T-helper 9 cell (primary cell): ENCODE data around the gene NRGN.
A peak's percentile ranks its signal among the peaks of the same experiment; 100 is the strongest.

ENCODE experiments used
- DNase-seq: peaks from one replicate; pipeline ENCODE4 v3.0.0-alpha.2; 2020

The NRGN gene

DNA sequence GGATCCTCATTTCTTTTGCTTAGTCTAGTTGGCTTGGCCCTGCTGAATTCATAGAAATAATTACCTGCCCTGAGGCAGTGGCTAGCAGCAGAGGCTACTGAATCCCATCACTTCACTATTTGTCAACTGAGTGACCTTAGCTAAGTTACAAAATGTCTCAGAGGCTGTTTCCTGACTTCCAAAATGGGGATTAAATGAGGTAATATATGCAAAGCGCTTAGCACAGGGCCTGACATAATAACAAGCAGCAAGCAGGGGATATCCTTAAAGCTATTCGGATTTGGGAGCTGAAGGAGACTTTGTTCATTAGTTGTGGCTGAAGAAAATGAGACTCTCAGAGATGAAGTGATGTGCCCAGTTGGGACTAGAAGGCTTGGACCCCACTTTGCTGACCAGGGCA is 2.8 kb downstream of the NRGN start:
- no peak for DNase-seq

DNA sequence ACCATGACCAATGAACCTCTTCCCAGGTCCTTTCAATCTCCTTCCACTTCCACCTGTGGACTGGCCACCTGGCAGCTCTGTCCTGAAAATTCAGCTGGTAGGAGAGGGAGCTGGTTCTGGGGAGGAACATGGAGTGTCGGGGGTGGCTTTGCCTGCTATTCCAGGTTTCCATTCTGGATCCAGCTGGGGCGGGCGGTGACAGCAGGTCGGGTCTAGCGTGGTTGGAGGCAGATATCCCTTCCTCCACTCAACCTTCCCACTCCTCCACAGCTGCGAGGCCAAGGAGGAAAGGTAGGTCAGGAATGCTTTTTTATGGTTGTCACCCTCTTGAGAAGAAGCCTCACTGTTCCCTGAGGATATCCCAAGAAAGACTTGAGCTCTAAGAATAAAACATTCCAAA is 3.3 kb downstream of the NRGN start:
- no peak for DNase-seq

DNA sequence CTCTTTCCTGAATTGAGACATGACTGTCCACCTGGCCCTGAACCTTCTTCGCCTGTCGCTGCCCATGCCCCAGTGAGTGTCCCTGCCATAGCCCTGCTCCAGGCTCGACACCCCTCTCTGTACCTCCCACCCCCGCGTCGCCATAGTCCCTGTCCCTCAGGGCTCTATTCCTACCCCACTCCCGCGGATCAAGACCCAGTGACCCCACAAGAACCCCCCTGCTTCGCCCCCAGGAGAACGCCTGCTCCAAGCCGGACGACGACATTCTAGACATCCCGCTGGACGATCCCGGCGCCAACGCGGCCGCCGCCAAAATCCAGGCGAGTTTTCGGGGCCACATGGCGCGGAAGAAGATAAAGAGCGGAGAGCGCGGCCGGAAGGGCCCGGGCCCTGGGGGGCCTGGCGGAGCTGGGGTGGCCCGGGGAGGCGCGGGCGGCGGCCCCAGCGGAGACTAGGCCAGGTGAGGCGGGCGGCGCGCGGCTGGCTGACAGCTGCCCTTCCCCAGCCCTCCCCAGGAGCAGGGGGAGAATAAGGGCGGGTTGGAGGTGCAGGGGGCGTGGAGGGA is 5.6 kb downstream of the NRGN start:
- no peak for DNase-seq

DNA sequence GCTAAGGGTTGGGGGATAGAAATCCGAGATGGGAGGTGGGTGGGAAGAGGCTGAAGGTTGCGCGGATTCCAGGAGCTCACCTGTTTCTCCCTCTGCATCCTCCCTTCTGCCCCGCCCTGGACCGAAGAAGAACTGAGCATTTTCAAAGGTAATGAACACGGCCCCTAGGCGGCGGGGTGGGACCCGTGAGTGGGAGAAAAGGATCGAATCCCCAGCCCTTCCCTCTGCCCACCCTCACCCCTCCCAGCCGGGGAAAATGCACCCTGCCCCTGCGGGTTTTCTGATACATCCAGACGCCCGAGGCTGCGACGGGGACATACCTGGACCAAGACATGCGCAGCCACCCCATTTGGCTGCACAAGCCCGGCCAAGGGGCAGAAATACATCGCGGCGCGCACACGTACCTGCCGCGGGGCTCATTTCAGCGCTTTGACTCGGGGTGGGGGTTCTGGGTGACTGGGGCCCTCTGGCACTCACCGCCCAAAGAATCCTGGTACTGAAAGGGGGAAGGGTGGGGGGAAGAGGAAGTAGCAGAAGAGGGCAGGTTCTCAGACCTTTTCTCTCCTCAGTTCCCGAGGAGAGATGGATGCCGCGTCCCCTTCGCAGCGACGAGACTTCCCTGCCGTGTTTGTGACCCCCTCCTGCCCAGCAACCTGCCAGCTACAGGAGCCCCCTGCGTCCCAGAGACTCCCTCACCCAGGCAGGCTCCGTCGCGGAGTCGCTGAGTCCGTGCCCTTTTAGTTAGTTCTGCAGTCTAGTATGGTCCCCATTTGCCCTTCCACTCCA is 6.3 kb downstream of the NRGN start:
- DNase-seq: no peak

DNA sequence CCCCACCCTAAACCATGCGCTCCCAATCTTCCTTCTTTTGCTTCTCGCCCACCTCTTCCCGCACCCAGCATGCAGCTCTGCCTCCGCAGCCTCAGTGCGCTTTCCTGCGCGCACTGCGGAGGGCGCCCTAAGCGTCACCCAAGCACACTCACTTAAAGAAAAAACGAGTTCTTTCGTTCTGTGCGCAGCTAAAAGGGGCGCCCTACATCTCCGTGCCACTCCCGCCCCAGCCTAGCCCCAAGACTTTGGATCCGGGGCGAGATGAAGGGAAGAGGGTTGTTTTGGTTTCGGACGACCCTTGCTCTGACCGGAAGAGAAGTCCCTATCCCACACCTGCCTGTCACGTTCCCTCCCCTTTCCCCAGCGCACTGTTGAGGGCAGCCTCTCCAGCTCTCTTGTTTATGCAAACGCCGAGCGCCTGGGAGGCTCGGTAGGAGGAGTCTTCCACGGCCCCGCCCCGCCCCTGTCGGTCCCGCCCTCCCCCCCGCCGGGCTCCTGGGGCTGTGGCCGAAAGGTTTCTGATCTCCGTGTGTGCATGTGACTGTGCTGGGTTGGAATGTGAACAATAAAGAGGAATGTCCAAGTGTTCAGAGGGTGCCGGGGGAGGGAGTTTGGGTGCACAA is 7.0 kb downstream of the NRGN start:
- peak; percentile 71 for DNase-seq

DNA sequence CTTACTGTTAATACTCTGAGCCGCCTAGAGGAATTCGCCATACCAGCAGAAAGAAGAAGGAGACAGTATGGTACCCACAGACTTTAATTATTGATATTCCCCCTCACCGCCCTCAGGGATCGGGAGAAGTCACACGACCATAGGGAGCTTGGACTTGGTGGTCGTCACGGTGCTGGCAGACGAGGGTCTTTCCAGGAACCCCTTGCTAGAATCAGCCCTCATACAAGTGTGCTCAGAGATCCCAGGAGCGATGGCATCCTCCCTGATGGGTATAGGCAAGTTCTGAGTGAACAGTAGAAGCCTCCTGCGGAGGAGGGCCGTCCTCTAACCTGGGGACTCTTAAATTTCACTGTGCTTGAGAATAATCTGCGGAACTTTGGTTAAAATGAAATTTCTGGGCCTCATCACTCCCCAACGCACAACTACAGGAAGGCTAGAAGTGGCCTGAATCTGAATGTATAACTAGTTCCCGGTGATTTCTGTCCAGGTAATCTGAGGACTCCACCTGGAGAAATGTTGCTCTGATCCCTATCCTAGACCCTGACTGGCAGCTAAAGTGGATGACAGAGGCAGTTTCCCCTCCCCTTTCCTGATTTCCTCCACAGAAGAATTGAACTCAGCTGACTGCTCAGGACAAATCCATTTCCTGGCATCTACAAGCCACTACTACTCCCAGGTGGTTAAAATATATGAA is 7.8 kb downstream of the NRGN start:
- DNase-seq: no peak

DNA sequence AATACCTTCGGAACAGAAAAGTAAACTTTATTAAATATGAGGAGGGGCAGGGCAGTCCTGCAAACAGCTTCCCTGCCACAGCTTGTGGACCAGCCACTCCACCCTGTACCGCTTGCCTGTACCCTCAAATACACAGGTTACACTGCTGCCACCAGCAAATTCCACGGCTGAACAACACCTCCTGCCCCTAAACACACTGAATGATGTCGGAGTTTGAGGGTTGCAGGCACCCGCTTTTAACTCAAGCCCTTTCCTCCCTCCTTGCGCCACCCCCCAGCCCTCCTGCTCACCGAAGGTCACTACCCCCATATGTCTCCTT is 8.3 kb downstream of the NRGN start:
- DNase-seq: no peak

DNA sequence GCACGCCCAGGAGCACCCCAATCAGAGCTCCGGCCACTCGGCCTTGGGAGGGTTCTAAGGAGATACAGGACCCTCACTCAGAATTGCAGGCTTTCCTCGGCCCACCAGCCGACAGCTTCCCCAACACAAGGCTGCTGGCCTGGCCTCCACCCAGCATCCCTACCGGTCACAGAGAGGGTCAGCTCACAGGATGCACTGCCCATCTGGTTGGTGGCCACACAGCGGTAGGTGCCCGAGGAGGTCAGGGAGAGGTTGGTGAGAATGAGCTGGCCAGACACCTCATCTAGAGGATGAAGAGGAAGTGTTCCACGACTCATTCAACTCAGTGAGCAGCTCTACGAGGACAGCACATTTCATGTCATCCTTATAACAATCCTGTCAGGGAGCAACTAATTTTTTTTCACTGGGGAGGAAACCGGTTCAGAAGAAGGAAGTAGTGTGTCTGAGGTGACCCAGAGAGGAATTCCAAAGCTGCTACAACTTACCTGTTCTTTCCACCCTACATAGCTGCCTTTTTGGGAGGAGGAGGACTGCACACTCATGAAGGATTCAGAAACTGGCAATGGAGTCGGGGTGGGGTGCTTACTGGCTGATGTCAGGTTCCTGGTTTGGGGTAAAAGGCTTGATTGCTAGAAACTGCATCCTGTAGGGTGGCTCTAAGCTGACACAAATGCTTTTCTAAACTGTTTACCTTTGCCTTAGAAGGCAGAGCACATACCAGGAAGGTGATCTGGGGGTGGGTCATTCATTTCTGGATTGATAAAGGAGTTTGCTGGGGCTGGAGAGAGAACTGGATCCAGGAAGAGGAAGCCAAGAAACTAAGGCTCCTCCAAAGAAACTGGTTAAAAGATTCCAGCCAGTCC is 9.0 kb downstream of the NRGN start:
- DNase-seq: no peak

DNA sequence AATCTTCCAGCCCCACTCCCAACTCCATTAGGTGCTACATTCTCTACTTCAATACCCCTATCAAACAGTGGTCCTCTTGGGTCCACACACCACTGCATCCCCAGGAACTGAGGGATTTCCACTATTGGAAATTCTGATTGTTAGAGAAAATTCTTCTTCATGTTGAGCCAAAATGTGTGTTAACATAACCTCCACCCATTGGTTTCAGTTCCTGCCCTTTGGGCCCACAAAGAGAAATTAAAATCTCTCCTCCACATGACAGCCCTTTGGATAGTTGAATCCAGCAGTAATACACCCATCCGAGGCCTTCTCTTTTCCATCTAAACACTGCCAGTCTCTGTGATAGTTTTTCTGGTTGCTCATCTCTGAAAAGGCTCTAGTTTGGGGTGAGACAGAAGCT is 10.2 kb downstream of the NRGN start:
- no peak for DNase-seq

DNA sequence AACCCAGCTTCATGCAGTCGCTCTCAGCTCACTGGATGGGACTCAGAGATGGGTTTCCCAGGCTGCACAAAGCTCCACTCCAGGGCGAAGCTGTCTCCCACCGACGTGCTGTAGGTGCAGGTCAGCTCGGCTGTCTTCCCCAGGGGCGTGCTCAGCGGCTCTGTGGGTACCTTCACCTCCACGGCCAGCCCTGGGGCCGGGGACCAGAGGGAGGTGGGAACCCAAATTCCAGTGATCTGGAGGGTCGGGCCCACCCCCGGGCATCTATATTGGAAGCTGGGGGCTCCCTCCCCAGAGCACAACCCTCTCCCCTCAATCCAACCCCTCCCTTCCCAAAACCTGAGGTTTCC is 11.6 kb downstream of the NRGN start:
- DNase-seq: no peak

DNA sequence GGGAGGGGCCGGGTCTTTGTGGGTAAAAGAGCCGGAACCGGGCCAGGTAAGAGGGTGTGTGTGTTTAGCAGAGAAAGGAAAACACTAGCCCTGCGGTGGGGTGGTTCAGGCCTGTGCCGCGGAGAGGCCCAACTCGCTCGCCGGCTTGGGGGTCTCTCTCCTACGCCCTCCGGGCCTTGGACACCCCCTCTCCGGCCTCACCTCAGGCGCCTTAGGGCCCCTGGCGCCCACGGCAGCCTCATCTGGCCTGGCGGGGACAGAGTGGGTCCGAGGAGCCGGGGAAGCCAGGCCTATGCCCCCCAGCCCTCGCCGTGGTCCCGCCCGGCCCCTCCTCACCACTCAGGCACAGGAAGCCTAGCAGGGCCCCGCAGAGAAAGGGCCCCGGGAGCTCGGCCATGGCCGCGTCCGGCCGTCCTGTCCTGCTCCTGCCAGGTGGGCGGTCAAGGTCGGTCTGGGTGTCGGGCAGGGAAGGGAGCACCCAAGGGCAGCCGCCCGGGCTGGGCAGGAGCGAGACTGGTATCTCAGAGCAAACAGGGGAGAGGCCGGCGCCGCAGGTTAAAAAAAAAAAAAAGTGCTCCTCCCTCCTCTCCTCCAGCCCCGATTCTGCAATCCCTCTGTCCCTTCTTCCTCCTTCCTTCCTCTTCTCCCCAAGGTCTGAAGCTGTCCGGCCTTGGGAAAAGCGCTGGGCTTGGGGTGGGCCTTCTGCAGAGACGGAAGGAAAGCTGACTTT is 12.2 kb downstream of the NRGN start, which contains the start of gene VSIG2:
TSS of gene VSIG2 (minus strand) at position 515 of the 730 bp plus-strand sequence. CDS start at position 397, 118 bp downstream.
- no peak for DNase-seq

DNA sequence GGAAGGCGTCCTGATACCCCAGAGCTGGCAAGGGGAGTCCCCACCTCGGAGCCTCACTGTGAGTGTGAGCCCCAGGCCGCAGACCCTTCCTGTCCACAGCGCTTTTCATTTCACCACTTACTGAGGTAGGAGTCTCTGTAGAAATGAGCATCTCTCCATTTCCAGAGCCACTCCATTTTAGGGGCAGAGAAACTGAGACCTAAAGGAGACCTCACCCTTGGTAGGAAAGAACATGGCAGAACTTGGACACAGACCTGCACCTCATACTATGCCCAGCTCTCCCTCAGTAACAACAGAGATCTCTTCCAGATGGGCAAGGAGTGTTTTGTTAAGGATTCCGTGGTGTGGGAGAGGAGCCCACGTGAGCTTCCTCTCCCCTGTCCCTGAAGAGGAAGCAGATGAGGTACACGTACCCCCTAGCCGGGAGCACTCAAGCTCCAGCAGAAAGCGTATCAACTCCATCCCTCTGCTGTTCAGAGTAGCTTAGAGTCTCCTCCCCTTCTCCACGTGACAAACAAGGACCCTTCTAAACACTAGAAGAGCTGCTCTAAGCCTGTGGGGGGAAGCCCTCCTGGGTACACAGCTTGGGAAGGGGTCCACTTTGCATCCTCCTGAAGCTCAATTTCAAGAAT is 12.8 kb downstream of the NRGN start:
- DNase-seq: no peak

DNA sequence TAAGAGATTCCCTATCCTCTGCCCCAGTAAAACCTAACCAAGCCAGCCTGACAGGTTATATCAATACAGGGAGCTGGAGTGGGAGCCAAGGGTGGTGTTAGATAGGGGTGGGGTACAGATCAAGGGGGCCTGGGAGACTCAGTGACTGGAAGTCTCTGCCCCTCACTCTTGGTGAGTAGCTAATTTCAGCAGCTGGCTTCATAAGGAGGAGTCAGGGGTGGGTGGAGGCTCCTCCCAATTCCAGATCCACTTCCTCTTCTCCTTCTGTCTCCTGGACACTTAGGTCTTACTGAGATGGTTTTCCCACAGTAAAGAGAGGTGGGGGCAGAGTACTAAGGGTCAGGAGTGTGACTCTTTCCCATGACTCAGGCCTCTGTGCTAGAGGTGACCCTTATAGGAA is 13.5 kb downstream of the NRGN start:
- no peak for DNase-seq

DNA sequence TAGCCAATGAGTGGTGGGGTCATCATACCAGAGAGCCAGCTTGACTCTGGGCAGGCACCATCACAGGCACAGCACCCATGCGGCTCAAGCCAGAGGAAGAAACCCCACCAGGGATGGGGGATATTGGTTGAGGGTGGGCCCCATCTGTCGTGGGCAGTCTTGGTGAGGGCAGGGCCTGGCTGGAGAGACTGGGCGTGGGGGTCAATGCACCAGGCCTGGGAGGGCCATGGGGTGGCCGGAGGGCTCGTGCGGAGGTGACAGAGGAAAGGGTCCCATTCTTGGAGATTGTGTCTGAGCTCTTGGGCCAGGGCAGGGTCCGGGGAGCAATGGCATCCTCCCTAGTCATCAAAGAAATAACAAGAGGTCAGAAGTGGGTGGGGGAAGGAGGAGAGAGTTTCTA is 13.9 kb downstream of the NRGN start:
- DNase-seq: no peak

DNA sequence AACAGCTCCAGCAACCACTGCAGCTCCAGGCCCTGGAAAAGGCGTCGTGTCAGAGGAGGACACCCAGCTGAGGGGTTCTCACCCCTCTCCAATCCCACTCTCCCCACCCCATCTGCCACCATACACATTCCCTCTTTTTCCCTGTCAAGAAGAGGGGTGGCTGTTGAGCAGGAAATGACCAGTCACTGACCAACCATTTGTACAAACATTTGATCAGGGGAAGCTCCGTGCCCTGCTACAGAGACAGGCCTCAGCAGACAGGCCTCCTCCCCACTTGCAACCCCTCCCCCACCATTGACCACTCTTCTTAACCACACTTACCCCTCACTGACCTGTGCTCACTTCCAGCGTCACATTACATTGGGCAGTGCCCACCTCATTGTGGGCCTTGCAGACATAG is 14.6 kb downstream of the NRGN start:
- DNase-seq: no peak

DNA sequence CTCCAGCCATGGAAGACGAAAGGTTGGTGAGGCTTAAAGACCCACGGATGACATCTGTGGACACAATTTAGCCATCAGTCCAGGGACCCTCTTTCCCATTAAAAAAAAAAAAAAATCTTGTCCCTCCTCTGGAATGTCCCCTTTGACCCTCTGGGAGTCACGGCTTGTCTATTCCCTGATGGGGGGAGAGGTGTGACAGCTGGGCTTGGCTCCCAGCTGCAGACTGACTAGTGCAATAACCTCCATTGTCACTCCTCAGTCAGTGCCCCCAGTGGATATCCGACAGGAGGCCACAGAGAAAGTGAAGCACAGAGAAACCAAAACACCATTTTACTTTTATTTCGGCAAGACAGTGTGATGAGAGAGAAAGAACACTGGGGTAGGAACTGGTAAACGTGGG is 15.0 kb downstream of the NRGN start:
- no peak for DNase-seq

DNA sequence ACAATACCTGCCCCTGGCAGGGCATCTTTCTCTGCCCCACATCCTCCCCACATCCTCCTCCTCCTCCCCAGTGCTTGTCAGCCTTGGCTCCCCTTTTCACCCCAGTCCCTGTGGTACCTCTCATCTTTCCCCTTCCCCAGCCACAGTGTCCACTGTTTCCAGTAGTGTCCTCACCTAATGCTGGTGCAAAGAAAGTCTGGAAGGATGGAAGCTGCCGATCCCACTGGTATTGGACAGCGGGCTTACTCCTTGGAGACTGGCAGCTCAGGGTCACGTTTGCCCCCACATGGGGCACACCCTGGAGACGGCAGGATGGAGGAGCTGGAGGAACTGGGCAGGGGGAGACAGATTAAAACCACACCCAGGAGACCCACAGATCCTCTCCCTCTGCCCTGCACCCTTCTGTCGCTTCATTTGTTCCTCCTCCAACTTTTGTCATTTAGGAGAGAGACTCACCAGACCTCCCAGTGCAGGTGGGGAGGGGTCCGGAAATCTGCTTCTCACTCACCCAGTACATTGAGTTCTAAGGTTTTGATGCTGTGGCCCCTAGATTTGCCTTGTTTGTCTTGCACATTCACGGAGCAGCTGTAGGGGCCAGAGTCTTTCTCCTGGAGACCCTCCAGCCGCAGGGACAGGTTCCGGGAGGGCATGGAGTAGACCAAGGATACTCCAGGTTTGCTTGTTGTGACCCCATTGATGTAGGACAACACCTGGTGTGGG is 16.5 kb downstream of the NRGN start:
- no peak for DNase-seq

DNA sequence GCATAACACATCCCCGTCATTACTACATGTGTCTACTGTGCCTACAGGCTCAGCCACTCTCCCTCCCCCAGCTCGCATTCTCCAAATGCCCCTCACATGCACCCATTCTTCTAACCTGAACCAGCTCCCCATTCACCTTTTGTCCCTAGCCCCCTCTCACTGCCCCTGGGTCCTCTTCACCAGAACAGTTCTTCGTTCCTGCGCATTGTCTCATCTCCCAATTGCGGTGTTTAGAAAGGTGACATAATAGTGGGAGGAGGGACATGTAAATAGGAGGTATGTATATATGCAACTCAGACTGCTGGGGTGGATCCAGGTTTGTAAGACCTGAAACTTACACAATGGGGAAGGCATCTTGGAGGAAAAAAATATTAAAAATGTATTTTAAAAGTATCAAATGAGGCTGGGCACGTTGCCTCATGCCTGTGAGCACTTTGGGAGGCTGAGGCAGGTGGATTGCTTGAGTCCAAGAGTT is 17.0 kb downstream of the NRGN start:
- no peak for DNase-seq

DNA sequence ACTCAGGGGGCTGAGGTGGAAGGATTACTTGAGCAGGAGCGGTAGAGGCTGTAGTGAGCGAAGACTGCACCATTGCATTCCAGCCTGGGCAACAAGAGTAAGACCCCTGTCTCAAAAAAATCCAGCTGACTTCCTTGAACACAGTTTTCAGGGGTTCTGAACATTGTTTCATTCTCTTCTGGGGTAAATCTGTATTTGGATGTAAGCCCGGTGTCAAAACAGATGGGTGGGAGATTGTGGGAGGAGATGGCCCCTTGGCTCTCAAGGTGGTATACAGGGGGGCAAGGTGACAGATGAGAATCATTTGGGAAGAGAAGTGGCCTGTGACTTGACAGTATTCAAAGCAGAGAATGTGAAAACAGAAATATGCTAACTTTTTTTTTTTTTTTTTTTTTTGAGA is 17.6 kb downstream of the NRGN start:
- no peak for DNase-seq

DNA sequence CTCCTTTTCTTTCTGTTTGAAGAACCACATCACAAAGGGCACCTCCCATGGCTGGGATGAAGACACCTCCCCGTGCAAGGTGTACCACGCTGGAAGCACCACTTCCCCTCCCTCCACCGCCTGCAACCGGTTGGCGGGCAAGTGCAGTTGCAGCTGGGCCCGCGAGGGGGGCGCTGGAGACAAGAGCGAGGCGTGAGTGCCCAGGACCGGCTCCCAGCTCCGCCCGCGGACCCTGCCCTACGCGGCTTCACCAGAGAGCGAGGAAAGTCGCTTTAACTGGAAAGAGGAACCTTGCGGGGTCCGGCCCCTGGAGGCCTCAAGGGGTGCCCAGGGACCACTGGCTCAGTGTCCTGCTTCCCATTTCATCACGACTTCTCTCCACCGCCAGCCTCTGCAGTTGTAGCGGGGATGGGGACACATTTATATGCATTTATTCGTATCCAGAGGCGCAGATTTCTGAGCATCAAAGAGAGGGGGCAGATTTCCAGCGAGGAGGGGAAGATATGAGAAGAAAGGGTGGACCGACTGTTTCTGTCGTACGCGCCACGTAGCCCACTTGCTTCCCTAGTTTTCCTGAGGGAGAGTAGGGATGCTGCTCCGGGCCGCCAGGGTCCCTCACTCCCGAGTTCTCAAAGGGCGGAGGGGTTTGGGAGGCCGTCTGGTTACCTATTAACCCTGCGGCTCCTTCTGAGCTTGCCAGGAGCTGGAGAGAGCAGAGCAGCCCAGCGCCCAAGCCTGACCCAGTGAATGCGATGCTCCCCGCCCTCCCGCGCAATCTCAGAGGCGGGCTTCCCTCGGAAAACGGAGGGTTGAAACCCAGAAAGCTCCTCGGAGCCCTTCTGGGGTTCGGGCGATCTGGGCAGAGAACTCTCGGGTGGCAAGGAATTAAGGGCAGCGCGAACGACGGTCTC is 18.9 kb downstream of the NRGN start:
- peak; percentile 60 for DNase-seq
